Jurkat, Clone E6-1 (cell line): Measurements from ENCODE around the gene ZMYM4. TPM values are rescaled to one million over a fixed set of nuclear protein-coding genes. Genes with fewer than 3 reads are reported as not detected.
"Not testable (repeated sequence)": the region's sequence is repeated elsewhere in the genome, so short reads cannot be mapped to it uniquely, and the experiment has no call there.

ENCODE experiments used
- DNase-seq: peaks from one replicate; pipeline ENCODE4 v3.0.0-alpha.2; 2011; ENCODE audit warnings: low read depth, low spot score
- H3K4me3 ChIP-seq: 2 replicates; pipeline ENCODE4 v1.5.1; 2011; ENCODE audit warnings: mild to moderate bottlenecking, low read length, control low read depth, moderate library complexity
- polyA plus RNA-seq: library from polyadenylated mRNA; unstranded; fragments of >200 nt; gene quantifications from one replicate; pipeline ENCODE4 v1.2.1, GENCODE V29; 2012; ENCODE audit warnings: missing spikeins; ENCODE audit not compliant: insufficient read length, insufficient read depth

Gene ZMYM4
- polyA plus RNA-seq, result 26.0 TPM

DNA sequence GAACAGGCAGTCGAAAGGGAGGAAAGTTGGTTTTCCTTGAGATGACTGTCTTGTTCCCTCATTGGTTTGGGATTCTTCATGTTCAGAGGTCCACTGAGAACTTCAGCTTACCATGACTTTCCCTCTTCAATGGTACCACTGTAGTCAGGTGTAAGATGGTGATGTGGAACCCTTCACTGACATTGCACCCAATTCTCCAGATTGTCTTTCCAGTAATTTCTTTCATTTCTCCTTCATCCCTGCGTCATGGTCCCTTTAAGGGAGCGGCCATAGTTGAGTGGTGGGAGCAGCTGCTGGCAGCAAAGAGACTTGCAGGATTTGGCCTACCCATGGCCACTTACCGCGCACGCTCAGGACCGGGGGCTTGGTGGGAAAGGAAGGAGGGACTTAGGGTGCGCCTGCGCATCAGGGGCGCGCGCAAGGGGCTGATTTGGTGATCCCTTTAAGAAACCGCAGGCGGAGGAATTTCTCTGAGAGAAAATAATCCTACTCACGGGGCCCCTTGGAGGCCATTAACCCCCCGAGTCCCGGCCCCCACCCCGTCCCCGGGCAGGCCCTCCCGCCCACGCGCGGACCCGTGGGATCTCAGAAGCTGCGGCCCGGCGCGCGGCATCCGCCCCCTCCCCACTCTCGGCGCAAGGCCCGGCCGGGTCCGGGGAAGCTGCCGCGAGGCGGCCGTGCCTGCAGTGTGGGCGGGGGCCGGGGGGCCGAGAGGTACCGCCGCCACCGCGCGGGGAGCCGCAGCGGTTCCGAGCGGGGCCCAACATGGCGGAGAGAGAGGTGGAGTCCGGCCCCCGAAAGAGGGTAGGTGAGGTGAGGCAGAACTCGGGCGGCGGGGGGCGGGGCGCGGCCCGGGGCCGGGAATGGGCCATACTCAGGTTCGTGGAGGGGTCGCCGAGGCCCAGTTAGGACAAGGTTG is at the start of gene ZMYM4:
ZMYM4 (plus strand) TSS at position 428 of the 919 bp plus-strand sequence; CDS start at position 766, 338 bp downstream.
- H3K4me3 ChIP-seq, result peak within 1 kb of the TSS; percentile 68
- DNase-seq, result peak; percentile 97

DNA sequence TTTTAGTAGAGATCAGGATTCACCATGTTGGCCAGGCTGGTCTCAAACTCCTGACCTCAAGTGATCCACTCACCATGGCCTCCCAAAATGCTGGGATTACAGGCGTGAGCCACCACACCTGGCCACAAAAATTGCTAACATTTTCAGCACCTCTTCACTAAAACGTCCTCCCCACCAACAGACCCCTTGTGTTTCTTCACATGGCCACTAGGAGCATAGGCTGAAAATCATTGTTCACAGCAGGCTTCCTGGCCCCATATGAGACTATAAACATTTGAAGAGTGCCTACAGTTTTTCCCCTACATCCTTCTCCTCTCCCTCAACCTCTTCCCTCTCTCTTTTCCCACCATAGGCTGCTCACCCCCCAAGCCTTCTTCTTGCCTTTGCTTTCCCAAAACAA is 47.5 kb upstream of the ZMYM4 start:
- DNase-seq, result peak; percentile 51
- no peak overlapping the region for H3K4me3 ChIP-seq

DNA sequence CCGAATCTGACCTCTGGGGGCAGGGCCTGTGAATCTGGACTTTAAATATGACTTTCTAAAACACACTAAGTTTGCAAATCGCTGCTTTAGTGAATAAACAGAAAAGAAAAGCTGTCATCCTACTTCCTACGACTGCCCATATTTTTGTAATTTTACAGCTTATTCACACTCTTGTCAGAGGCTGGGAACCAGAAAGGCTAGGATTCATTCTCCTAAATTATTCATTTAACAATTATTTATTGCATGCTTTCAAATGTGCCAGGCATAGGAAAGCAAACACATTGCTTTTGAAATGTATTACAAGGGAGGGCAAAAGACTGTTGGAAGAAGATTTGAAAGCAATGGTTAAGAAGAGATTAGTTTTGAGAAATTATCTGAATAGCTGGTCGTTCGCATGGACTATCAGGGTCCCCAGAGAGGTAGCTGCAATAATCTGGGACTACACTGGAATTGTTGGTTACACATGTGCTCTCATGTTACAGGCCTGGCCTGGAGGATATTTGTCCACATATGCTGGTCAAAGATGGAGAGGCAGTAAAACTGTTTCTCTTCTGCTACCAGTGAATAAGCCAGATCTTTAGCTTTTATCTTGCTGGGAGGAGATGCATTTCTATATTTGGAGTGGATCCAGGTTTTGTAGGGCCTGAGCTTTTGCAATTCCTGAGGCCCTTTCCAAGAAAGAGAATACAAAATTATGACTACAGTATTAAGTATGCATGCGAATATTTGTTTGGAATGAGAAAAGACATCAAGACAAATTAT is 46.0 kb upstream of the ZMYM4 start:
- DNase-seq, result no peak
- no peak overlapping the region for H3K4me3 ChIP-seq

DNA sequence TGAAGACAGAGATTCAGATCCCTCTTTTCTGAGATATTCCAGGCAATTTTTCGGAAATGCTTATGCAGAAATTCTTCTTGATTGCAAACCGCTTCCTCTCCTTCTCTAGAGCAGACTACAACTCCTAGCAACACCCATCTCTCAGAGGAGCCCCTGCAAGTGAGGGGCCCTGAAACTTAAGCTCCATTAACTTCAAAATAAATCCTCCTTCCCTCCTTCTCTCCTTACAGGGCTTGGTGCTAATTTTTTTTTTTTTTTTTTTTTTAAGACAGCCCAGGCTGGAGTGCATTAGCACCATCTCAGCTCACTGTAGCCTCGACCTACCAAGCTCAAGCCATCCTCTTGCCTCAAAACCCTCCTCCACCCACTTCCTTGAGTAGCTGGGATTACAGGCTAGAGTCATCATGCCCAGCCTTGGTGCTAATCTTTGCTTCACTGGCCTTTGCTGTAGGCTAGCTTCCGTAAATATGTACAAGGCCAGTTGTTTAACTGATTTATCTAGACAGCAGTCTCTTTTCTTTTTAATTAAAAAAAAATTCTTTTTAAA is 45.4 kb upstream of the ZMYM4 start:
- H3K4me3 ChIP-seq, result no peak overlapping the region
- no peak for DNase-seq

DNA sequence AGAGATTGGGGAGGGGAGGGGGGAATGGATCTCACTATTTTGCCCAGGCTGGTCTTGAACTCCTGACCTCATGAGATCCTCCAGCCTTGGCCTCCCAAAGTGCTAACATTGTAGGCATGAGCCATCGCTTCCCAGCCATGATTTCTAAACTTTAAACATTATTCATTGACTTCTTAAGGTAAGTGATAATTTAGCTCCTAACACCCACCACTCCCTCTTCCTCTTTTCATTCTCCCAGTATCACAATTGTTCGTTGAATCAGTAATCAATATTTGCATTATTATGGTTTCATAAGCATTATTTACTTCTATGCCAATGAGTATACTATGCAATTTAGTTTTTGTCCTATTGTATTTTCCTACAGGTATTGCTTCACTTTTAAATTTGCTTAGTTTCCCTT is 42.0 kb upstream of the ZMYM4 start:
- no peak for DNase-seq
- H3K4me3 ChIP-seq, result no peak overlapping the region

DNA sequence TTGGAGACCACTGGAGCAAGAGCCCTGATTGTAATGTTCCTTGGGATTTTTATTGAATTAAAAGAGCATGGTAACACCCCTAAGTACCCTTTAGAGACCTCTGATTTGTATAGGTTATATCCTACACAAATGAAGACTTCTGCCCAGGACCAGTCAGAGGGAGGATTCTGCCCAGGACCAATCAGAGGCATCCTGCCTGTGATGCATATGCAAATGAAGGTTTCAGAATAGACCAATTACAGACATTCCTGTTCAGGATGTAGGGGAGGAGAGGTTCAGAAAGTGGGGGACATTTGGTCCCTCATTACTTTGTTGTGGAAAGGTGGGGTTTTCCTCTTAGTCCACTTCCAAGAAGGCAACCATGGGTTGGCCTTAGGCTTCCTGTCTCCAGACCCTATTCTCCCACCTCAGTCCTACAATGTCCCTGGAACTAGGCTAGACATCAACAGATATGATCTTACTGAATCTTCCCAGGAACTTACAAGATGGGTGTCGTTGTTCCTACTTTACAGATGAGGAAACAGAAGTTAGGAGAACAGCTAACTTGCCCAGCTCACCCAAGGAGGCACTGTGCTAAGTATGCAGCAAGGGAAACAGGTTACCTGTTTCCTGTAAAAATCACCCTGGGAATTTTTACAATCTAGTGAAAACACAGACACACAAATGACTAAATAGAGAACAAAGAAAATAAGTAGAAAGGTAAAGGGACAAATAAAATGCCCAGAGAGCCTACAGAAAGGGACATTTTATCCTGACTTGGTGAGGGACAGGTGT is 38.7 kb upstream of the ZMYM4 start:
- no peak overlapping the region for H3K4me3 ChIP-seq
- no peak for DNase-seq

DNA sequence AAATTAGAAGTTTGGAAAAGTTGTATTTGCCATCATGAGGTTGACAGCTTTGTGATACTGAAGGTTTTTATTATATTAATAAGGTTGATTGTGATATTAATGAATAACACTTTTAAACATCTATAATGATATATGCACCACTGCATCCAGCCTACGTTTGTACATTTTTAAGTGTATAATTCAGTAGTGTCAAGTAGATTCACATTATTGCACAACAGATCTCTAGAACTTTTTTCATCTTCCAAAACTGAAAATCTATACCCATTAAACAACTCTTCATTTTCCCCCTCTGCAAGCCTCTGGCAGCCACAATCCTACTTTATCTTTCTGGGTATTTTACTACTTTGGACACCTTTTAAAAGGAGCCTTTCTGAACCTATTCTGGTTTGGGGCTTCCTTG is 37.2 kb upstream of the ZMYM4 start:
- DNase-seq, result no peak
- no peak overlapping the region for H3K4me3 ChIP-seq

DNA sequence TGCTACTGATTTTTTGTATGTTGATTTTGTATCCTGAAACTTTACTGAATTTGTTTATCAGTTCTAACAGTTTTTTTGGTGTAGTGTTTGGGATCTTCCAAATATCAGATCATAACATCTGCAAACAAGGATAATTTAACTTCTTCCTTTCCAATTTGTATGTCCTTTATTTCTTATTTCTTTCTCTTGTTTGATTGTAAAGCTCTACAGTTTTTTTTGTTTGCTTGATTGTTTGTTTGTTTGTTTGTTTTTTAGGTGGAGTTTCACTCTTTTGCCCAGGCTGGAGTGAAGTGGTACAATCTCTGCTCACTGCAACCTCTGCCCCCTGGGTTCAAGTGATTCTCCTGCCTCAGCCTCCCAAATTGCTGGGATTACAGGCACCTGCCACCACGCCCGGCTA is 31.7 kb upstream of the ZMYM4 start:
- H3K4me3 ChIP-seq, result not testable (repeated sequence)

DNA sequence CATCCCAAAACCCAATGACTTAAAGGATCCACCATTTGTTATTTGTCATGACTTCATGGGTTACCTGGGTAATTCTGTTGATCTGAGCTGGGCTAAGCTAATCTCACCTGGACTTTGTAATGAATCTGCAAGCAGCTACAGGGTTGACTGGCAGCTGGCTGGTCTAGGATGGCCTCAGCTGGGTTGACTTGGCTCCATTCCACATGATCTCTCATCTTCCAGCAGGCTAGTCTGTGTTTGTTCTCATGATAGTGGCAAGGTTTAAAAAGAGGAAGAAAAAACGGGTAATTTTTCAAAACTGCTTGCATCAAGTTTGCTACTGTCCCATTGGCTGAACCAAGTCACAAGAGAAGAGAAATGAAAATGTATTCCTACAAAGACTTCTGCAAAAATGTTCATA is 24.8 kb upstream of the ZMYM4 start:
- no peak for DNase-seq
- no peak overlapping the region for H3K4me3 ChIP-seq

More for the DNA sequence above, 31.7 kb upstream of the ZMYM4 start:
- DNase-seq, result not testable (repeated sequence)

DNA sequence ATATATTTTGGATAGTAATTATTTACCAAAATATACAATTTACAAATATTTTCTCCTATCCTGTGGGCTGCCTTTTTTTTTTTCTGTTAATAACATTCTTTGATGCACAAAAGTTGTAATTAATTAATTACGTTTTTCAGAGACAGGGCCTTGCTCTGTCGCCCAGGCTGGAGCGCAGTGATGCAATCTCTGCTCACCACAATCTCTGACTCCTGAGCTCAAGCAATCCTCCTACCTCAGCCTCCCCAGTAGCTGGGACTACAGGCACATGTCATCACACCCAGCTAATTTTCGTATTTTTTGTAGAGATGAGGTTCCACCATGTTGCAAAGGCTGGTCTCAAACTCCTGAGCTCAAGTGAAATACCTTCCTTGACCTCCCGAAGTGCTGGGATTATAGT is 21.3 kb upstream of the ZMYM4 start:
- DNase-seq, result no peak
- H3K4me3 ChIP-seq, result no peak overlapping the region

DNA sequence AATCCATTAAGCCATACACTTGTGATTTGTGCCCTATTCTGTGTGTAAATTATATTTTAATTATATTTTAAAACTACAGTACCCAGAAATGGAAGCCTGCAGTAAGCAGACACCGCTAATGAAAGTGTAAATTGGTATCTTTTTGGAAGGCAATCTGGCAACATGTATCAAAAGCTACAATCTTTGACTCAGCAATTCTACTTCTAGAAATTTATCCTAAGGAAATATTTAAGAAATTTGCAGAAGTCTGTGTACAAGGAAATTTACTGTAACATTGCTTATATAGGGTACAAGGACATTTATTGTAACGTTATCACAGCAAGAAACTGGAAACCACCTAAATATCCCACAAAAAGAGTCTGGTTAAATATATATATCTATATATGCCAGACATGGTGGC is 14.6 kb upstream of the ZMYM4 start:
- no peak for DNase-seq
- no peak overlapping the region for H3K4me3 ChIP-seq

DNA sequence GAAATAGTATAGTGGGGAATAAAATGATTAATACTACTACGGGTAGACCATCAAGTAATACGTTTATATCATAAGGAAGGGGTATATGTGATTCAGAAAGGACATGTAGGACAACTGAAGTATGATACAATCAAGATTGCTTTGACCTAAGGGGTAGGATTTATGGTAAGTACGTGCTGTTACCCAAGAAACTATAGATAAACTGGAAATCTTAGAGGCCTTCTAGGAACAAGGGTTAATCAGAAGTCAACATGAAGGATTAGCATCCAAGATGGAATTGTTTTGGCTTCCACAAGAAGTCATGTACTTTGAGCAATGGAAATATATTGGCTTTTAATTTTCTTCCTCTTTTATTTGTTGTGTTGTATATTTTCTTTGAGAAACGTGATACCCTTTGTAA is 13.2 kb upstream of the ZMYM4 start:
- no peak overlapping the region for H3K4me3 ChIP-seq
- no peak for DNase-seq

DNA sequence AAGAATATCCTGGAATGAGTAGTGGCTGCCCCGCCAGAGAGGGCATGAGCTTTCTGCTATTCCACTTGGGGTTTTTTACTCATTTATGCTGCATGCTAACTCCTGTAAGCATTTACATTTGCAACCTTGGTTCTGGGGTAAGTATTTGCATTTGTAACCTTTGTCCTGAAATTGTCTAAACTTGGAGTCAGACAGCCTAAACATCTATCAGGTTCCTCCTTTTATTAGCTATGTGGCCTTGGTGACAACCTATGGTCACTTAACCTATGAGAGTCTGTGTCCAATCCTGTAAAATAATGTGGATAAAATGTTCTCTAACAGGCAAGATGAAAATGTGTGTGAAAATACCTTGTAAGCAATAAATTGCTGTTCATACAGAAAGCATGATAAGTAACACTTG is 8.9 kb upstream of the ZMYM4 start:
- DNase-seq, result no peak
- H3K4me3 ChIP-seq, result no peak overlapping the region

DNA sequence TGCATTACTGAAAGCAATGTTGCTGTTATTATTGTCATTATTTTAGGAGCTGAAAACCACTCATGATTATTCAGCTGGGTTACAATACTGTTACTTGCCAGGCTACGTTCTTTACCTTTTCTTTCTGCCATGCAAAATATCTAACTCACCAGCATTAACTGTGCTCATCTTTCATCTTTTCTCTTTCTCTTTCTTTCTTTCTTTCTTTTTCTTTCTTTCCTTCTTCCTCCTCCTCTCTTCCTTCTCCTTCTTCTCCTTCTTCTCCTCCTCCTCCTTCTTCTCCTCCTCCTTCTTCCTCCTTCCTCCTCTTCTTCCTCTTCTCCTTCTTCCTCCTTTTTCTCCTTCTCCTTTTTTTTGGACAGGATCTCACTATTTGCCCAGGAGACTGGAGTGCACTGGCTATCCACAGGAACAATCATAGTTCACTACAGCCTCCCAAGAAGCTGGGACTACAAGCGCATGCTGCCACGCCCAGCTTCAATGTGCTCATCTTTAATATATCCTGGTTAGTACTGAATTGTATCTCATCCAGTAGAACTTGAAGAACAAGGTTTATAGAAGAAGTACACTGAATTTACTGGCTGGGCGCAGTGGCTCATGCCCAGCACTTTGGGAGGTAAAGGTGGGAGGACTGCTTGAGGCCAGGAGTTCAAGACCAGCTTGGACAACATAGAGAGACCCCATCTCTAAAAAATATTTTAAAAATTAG is 6.9 kb upstream of the ZMYM4 start:
- no peak for DNase-seq
- H3K4me3 ChIP-seq, result no peak overlapping the region

DNA sequence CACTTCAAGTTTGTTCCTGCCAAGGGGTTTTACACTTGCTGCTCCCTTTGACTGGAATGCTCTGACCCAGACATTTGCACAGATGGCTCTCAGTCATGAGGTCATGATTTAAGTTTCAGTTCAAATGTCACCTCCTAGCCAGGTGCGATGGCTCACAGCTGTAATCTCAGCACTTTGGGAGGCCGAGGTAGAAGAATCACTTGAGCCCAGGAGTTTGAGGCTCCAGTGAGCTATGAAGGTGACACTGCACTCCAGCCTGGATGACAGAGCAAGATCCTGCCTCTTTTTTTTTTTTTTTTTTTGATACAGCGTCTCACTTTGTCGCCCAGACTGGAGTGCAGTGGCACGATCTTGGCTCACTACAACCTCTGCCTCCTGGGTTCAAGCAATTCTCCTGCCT is 4.5 kb upstream of the ZMYM4 start:
- no peak for DNase-seq
- no peak overlapping the region for H3K4me3 ChIP-seq

DNA sequence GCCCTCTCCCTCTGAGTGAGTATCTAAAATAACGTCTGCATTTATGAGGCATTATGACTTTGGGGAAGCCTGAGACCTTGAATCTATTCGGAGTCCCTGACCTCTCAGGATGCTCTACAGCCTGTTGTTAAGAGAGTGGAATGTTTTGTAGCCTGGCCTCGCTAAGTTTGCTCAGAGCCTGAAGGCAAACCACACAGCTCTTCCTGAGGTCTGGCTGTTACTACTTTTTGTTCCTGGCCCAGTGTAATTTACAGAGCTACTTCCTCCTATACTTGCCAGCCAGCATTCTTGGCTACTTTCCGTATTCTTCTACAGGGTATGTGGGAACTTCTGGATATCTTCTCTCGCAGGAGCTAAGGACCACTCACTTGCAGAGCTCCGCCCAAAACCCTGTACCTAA is 3.6 kb upstream of the ZMYM4 start:
- H3K4me3 ChIP-seq, result no peak overlapping the region
- DNase-seq, result no peak

DNA sequence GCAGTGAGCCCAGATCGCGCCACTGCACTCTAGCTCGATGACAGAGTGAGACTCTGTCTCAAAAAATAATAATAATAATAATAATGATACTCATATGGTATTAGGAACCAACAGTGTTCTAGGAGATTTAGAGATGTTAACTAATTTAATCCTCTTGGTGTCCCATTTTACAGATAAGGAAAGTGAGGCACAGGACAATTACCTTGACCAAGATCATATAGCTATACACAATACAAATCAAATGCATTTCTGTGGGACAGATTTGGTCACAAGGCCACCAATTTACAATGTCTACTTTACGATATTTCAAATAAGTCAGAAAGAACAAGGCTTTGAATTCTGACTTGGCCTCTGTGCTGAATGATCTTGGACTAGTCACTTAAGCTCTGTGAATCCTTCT is 2.2 kb upstream of the ZMYM4 start:
- DNase-seq, result no peak
- no peak overlapping the region for H3K4me3 ChIP-seq

DNA sequence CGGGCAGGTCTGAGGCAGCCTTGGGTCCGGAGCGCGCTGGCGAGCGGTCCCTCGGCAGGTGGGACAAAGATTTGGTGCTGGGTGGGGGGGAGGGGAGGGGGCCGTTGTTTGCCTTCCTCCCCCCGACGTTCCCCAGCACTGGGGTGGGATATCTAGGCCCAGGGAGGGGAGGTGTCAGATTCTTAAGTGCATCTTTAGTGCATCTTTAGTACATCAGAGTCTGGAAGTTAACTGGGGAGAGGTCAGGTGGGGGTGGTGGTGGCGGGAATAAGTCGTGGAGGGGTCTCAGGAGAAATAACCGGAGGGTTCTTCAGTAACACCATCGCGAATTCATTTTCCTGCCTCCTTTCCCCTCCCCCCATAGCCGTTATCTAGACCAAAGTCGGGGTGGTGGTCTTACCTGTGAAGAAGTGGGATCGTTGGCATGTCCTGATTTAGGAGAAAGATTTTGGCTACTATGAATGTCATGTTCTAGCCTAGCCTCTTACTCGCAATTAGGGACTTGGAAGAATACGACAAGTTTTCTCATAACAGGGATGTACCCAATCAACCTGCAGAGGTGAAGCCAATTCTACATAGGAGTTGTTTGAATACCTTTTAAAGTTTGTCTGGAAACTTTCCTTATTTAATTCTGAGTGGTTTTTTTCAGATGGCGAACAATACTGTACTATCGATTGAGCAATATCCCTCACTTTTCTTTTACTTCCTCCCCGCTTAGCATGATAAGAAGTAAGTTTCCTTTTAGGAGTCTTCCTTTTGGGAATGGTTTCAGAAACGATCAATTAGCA is 886 bp downstream of the ZMYM4 start:
- DNase-seq, result no peak
- peak overlapping the region; percentile 68 for H3K4me3 ChIP-seq
